ENCODE data around the gene TSHB. TPM values are rescaled to one million over a fixed set of nuclear protein-coding genes. Genes with fewer than 3 reads are reported as not detected.

TSHB gene
- total and polyA plus RNA-seq, 7 experiments from 2014 or later: not detected

GRCh38 chr1:115052454-115053083 is 22.9 kb downstream of the TSHB start:
- ChIA-PET CTCF (interaction anchor here (0.6 to 2.5 kb wide), 14 partner anchors 10 to 706 kb away, joined by 3 to 29 read pairs (median 4); no protein-coding TSS in a partner anchor), POLR2A (interaction anchor here (1.2 kb wide), 2 partner anchors 14 to 47 kb away, joined by 5 to 6 read pairs; no protein-coding TSS in a partner anchor)
- H3K27ac Mint-ChIP-seq: no peak overlapping the region
- H3K4me3 Mint-ChIP-seq: no peak overlapping the region
- Histone ChIP-seq H3K4me1 (ENCODE audit: control insufficient read depth in 2 of 2, insufficient read depth in 2 of 2, low read length in 2 of 2) (no peaks in the 10 kb centered on the region), H3K36me3 (ENCODE audit: control insufficient read depth in 2 of 3, insufficient read depth in 3 of 3, low read length in 3 of 3) (no peaks in the 10 kb centered on the region), H3K4me3 (ENCODE audit: low read length) (no peak overlapping the region), H3K27me3 (ENCODE audit: control insufficient read depth in 2 of 2, insufficient read depth in 2 of 2, low read length in 2 of 2) (no peaks in the 10 kb centered on the region), H3K9me3 (ENCODE audit: control insufficient read depth in 2 of 3, low read length in 3 of 3) (no peaks in the 10 kb centered on the region), H3K27ac (ENCODE audit: low read depth, low read length) (no peak overlapping the region)
- peaks cover 0 to 12% (median 0%) of the 10 kb centered on the region in 5 donors for H3K27me3 Mint-ChIP-seq
- no peaks in the 10 kb centered on the region for H3K9me3 Mint-ChIP-seq
- intact Hi-C loops (cut with micrococcal nuclease): loop anchor here (1.0 to 2.0 kb wide), 5 partner anchors 60 to 706 kb away; no protein-coding TSS in a partner anchor
- DNase-seq (peak in 8 of 9 donors; percentile 18 to 58 (median 47)), ATAC-seq (peak; percentile 94)
- H3K4me1 Mint-ChIP-seq: peaks cover 0 to 5% (median 4%) of the 10 kb centered on the region in 7 donors
- H3K36me3 Mint-ChIP-seq: no peaks in the 10 kb centered on the region

DNA sequence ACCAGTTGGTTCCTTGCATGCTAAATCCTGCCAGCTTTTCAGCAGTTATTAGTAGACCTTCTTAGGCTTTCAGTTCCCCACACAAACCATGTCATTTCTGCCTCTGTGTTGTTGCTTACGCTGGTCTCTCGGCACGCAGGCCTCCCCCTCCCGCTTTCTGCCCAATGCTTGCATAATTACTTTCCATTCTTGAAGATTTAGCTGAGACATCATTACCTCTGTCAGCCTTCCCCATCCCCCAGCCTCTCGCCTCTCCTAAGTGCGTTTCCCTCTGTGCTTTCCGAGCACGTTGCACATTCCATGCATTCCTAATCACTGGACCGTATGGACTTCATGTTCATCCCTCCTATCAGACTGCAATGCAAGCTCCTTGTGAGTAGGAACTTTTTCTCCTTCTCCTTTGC is 26.8 kb downstream of the TSHB start:
- ChIA-PET CTCF (no interaction called here), POLR2A (no interaction called here)
- no peaks in the 10 kb centered on the region for H3K36me3 ChIP-seq (ENCODE audit: control insufficient read depth in 2 of 3, insufficient read depth in 3 of 3, low read length in 3 of 3)
- Mint-ChIP-seq H3K27me3 (peaks cover 0 to 16% (median 0%) of the 10 kb centered on the region in 5 donors), H3K36me3 (peaks cover 0 to 6% (median 0%) of the 10 kb centered on the region in 5 donors), H3K4me1 (peaks cover 7 to 17% (median 10%) of the 10 kb centered on the region in 7 donors), H3K9me3 (no peaks in the 10 kb centered on the region), H3K4me3 (no peak overlapping the region), H3K27ac (no peak overlapping the region)
- H3K9me3 ChIP-seq (ENCODE audit: control insufficient read depth in 2 of 3, low read length in 3 of 3): no peaks in the 10 kb centered on the region
- peaks cover 5 to 7% of the 10 kb centered on the region in 2 donors for H3K4me1 ChIP-seq (ENCODE audit: control insufficient read depth in 2 of 2, insufficient read depth in 2 of 2, low read length in 2 of 2)
- H3K27ac ChIP-seq (ENCODE audit: low read depth, low read length): no peak overlapping the region
- intact Hi-C loops (cut with micrococcal nuclease): no loop called here
- no peak for DNase-seq
- no peaks in the 10 kb centered on the region for H3K27me3 ChIP-seq (ENCODE audit: control insufficient read depth in 2 of 2, insufficient read depth in 2 of 2, low read length in 2 of 2)
- ATAC-seq: no peak
- H3K4me3 ChIP-seq (ENCODE audit: low read length): no peak overlapping the region

DNA sequence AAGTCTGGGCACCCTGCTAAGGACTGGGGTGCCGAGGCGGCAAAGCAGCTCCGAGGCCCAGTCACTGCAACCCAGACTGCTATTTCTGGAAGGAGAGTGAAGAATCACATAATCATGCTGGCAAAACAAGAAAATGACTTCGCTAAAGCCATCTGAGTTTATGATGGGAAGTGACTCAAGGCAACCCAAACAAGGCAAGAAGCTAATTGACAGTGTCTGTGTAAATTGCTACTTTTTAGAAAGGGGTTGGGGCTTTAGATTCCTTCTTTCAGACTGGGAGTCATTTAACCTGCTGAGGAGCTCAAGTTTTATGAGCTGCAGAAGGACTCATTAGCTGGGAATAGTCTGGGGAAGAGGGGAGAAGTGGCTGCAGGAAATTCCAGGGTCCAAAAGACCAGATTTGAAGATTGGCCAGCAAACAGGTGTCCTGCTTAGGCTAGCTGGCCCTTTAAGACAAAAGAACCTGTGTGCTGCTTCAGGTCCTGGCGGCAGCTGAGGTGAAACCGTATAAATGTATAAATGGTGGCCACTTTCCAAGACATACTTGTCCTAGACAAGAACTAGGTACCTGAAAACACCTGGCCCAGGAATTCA is 28.1 kb downstream of the TSHB start:
- H3K27me3 Mint-ChIP-seq: peaks cover 0 to 13% (median 0%) of the 10 kb centered on the region in 5 donors
- no peak overlapping the region for H3K27ac Mint-ChIP-seq
- H3K27ac ChIP-seq (ENCODE audit: low read depth, low read length): no peak overlapping the region
- DNase-seq: no peak
- H3K27me3 ChIP-seq (ENCODE audit: control insufficient read depth in 2 of 2, insufficient read depth in 2 of 2, low read length in 2 of 2): no peaks in the 10 kb centered on the region
- intact Hi-C loops (cut with micrococcal nuclease): no loop called here
- H3K36me3 Mint-ChIP-seq: peaks cover 0 to 6% (median 0%) of the 10 kb centered on the region in 5 donors
- no peak overlapping the region for H3K4me3 ChIP-seq (ENCODE audit: low read length)
- H3K36me3 ChIP-seq (ENCODE audit: control insufficient read depth in 2 of 3, insufficient read depth in 3 of 3, low read length in 3 of 3): no peaks in the 10 kb centered on the region
- no peaks in the 10 kb centered on the region for H3K9me3 Mint-ChIP-seq
- H3K4me1 Mint-ChIP-seq: peaks cover 17 to 31% (median 23%) of the 10 kb centered on the region in 7 donors
- no peaks in the 10 kb centered on the region for H3K9me3 ChIP-seq (ENCODE audit: control insufficient read depth in 2 of 3, low read length in 3 of 3)
- no peak overlapping the region for H3K4me3 Mint-ChIP-seq
- ATAC-seq: no peak
- POLR2A ChIA-PET: interaction anchor here (0.9 kb wide), 1 partner anchor 41 kb away, joined by 3 read pairs; no protein-coding TSS in a partner anchor
- H3K4me1 ChIP-seq (ENCODE audit: control insufficient read depth in 2 of 2, insufficient read depth in 2 of 2, low read length in 2 of 2): peaks cover 17 to 18% of the 10 kb centered on the region in 2 donors
- CTCF ChIA-PET: interaction anchor here (0.9 kb wide), 1 partner anchor 80 kb away, joined by 3 read pairs; no protein-coding TSS in a partner anchor

GRCh38 chr1:115059316-115059715 is 29.7 kb downstream of the TSHB start:
- Histone ChIP-seq H3K9me3 (ENCODE audit: control insufficient read depth in 2 of 3, low read length in 3 of 3) (no peaks in the 10 kb centered on the region), H3K4me1 (ENCODE audit: control insufficient read depth in 2 of 2, insufficient read depth in 2 of 2, low read length in 2 of 2) (peaks cover 27% of the 10 kb centered on the region in 2 donors), H3K4me3 (ENCODE audit: low read length) (no peak overlapping the region), H3K27ac (ENCODE audit: low read depth, low read length) (no peak overlapping the region), H3K27me3 (ENCODE audit: control insufficient read depth in 2 of 2, insufficient read depth in 2 of 2, low read length in 2 of 2) (no peaks in the 10 kb centered on the region), H3K36me3 (ENCODE audit: control insufficient read depth in 2 of 3, insufficient read depth in 3 of 3, low read length in 3 of 3) (no peaks in the 10 kb centered on the region)
- DNase-seq: no peak
- H3K9me3 Mint-ChIP-seq: peaks cover 0 to 7% (median 0%) of the 10 kb centered on the region in 11 donors
- POLR2A ChIA-PET: interaction anchor here (0.5 kb wide), 1 partner anchor 1275 kb away, joined by 3 read pairs; no protein-coding TSS in a partner anchor
- intact Hi-C loops (cut with micrococcal nuclease): no loop called here
- H3K4me1 Mint-ChIP-seq: peaks cover 32 to 44% (median 37%) of the 10 kb centered on the region in 7 donors
- peaks cover 0 to 10% (median 0%) of the 10 kb centered on the region in 5 donors for H3K27me3 Mint-ChIP-seq
- CTCF ChIA-PET: no interaction called here
- H3K36me3 Mint-ChIP-seq: peaks cover 0 to 7% (median 6%) of the 10 kb centered on the region in 5 donors
- ATAC-seq: no peak
- no peak overlapping the region for H3K4me3 Mint-ChIP-seq
- no peak overlapping the region for H3K27ac Mint-ChIP-seq

DNA sequence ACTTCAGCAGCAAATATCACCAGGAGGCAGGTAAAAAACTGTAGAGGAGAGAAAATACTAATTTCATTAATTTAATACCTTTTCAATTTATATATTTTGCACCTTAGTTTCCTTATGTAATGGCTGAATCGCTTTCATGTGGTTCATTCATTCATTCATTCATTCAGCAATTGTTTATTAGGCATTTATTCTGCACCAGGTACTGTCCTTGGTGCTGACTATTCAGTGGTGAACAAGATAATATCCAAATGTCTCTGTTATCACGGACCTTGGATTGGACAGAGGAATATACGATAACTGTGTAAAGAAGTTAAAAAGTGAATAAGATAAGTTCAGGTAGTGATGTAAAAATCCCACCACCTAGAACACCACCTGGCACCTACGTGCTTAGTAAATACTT is 30.9 kb downstream of the TSHB start:
- Mint-ChIP-seq H3K36me3 (peaks cover 0 to 7% (median 6%) of the 10 kb centered on the region in 5 donors), H3K27me3 (peaks cover 0 to 6% (median 0%) of the 10 kb centered on the region in 5 donors), H3K9me3 (peaks cover 0 to 9% (median 0%) of the 10 kb centered on the region in 11 donors), H3K4me1 (peaks cover 35 to 53% (median 43%) of the 10 kb centered on the region in 7 donors), H3K4me3 (peak overlapping the region in 1 of 10 donors; percentile 4), H3K27ac (peak overlapping the region in 8 of 9 donors; percentile 23 to 100 (median 92))
- ChIA-PET CTCF (no interaction called here), POLR2A (no interaction called here)
- peaks cover 32% of the 10 kb centered on the region in 2 donors for H3K4me1 ChIP-seq (ENCODE audit: control insufficient read depth in 2 of 2, insufficient read depth in 2 of 2, low read length in 2 of 2)
- no peaks in the 10 kb centered on the region for H3K9me3 ChIP-seq (ENCODE audit: control insufficient read depth in 2 of 3, low read length in 3 of 3)
- no peak overlapping the region for H3K27ac ChIP-seq (ENCODE audit: low read depth, low read length)
- no peak for ATAC-seq
- no peak overlapping the region for H3K4me3 ChIP-seq (ENCODE audit: low read length)
- H3K27me3 ChIP-seq (ENCODE audit: control insufficient read depth in 2 of 2, insufficient read depth in 2 of 2, low read length in 2 of 2): no peaks in the 10 kb centered on the region
- no peak for DNase-seq
- no peaks in the 10 kb centered on the region for H3K36me3 ChIP-seq (ENCODE audit: control insufficient read depth in 2 of 3, insufficient read depth in 3 of 3, low read length in 3 of 3)
- intact Hi-C loops (cut with micrococcal nuclease): no loop called here

DNA sequence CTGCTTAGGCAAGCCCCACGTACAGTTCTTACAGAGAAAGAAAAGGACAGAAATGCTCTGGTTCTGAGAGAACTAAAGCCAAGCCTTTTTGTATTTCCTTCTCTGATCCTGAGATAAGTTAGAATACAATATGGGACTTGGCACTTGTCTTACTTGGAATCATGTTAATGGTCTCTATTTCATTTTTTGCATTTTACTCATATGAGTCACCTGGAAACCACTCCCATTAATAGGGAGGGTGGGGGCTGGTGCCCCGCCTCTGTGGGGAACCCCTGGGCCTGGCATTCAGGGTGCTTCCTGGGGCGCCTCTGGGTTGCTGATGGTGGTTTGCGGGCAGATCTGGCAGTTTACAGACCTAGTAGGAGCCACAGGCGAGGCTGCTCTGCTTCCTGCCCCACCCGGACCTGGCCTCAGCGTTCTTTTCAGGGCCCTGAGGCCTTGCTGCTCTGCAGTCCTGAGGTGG is 32.9 kb downstream of the TSHB start:
- peaks cover 0 to 6% (median 0%) of the 10 kb centered on the region in 5 donors for H3K27me3 Mint-ChIP-seq
- H3K36me3 ChIP-seq (ENCODE audit: control insufficient read depth in 2 of 3, insufficient read depth in 3 of 3, low read length in 3 of 3): no peaks in the 10 kb centered on the region
- H3K27ac ChIP-seq (ENCODE audit: low read depth, low read length): peak overlapping the region; percentile 84
- H3K4me3 ChIP-seq (ENCODE audit: low read length): peak overlapping the region; percentile 36
- no peaks in the 10 kb centered on the region for H3K27me3 ChIP-seq (ENCODE audit: control insufficient read depth in 2 of 2, insufficient read depth in 2 of 2, low read length in 2 of 2)
- intact Hi-C loops (cut with micrococcal nuclease): loop anchor here (1.0 to 2.0 kb wide), 11 partner anchors 27 to 1990 kb away; partner anchors contain the start of genes BCAS2 (in 1 of the 2), LRIG2 (in 1 of the 2), NRAS (in 1 of the 2) and RSBN1 (in 1 of the 2)
- H3K36me3 Mint-ChIP-seq: peaks cover 0 to 7% (median 6%) of the 10 kb centered on the region in 5 donors
- no peaks in the 10 kb centered on the region for H3K9me3 ChIP-seq (ENCODE audit: control insufficient read depth in 2 of 3, low read length in 3 of 3)
- CTCF ChIA-PET: interaction anchor here (0.8 to 1.3 kb wide), 2 partner anchors 9 to 12 kb away, joined by 3 read pairs; no protein-coding TSS in a partner anchor
- ATAC-seq (peak; percentile 97), DNase-seq (peak; percentile 70 to 97 (median 97))
- peaks cover 32% of the 10 kb centered on the region in 2 donors for H3K4me1 ChIP-seq (ENCODE audit: control insufficient read depth in 2 of 2, insufficient read depth in 2 of 2, low read length in 2 of 2)
- peaks cover 0 to 9% (median 0%) of the 10 kb centered on the region in 11 donors for H3K9me3 Mint-ChIP-seq
- peak overlapping the region; percentile 89 to 100 (median 99) for H3K27ac Mint-ChIP-seq
- POLR2A ChIA-PET: interaction anchor here (0.6 to 2.0 kb wide), 4 partner anchors 17 to 43 kb away, joined by 3 to 10 read pairs (median 4); no protein-coding TSS in a partner anchor
- peak overlapping the region; percentile 60 to 87 (median 78) for H3K4me3 Mint-ChIP-seq
- peaks cover 36 to 59% (median 46%) of the 10 kb centered on the region in 7 donors for H3K4me1 Mint-ChIP-seq
